ENCODE data around the gene ESPL1. TPM values are rescaled to one million over a fixed set of nuclear protein-coding genes. Genes with fewer than 3 reads are reported as not detected.

The ESPL1 gene
- total and polyA plus RNA-seq, 4 donors: 2.8 to 19.3 (median 3.7) TPM

- no peaks in the 10 kb centered on the region for H3K9me3 ChIP-seq (ENCODE audit: control insufficient read depth in 4 of 4, low read length in 3 of 4)
- WGBS: 77% methylated on average over 3 of the region's 3 CpGs
- no peak overlapping the region for H3K9ac ChIP-seq (ENCODE audit: low read depth in 1 of 2, low read length in 2 of 2)
- no peak for DNase-seq (ENCODE audit: low spot score)
- peaks cover 0 to 5% (median 0%) of the 10 kb centered on the region in 4 donors for H3K27me3 ChIP-seq (ENCODE audit: control insufficient read depth in 4 of 4, insufficient read depth in 4 of 4, low read length in 3 of 4)
- TF ChIP-seq JUND (IDR thresholded peaks at IDR 0.05) (no peak), RAD21 (IDR thresholded peaks at IDR 0.05) (no peak), ATF3 (IDR thresholded peaks at IDR 0.05) (no peak), YY1 (IDR thresholded peaks at IDR 0.05) (no peak), MAX (IDR thresholded peaks at IDR 0.05) (no peak), RXRA (IDR thresholded peaks at IDR 0.05) (no peak), TAF1 (conservative IDR thresholded peaks at IDR 0.05) (no peak), HNF4G (IDR thresholded peaks at IDR 0.05) (no peak), HNF4A (conservative IDR thresholded peaks at IDR 0.05) (no peak)
- no peaks in the 10 kb centered on the region for H3K36me3 ChIP-seq (ENCODE audit: control insufficient read depth in 4 of 4, insufficient read depth in 3 of 4, low read depth in 1 of 4, low read length in 3 of 4)
- H3K4me3 ChIP-seq (ENCODE audit: low read depth in 1 of 3, low read length in 3 of 3): no peak overlapping the region
- H3K4me1 ChIP-seq (ENCODE audit: control insufficient read depth in 4 of 4, insufficient read depth in 4 of 4, low read length in 3 of 4): no peaks in the 10 kb centered on the region
- H3K27ac ChIP-seq (ENCODE audit: low read depth in 1 of 2, low read length in 2 of 2): no peak overlapping the region
Observed at GRCh38 chr12:53245286-53245685, 22.8 kb upstream of the ESPL1 start.

GRCh38 chr12:53251477-53252348 is 16.4 kb upstream of the ESPL1 start:
- no peaks in the 10 kb centered on the region for H3K36me3 ChIP-seq (ENCODE audit: control insufficient read depth in 4 of 4, insufficient read depth in 3 of 4, low read depth in 1 of 4, low read length in 3 of 4)
- peak; percentile 89 for DNase-seq (ENCODE audit: low spot score)
- peak overlapping the region; percentile 74 to 94 (median 86) for H3K4me3 ChIP-seq (ENCODE audit: low read depth in 1 of 3, low read length in 3 of 3)
- peak overlapping the region; percentile 60 to 84 for H3K9ac ChIP-seq (ENCODE audit: low read depth in 1 of 2, low read length in 2 of 2)
- peak overlapping the region; percentile 72 to 90 for H3K27ac ChIP-seq (ENCODE audit: low read depth in 1 of 2, low read length in 2 of 2)
- peak; percentile 95 for TF ChIP-seq YY1 (IDR thresholded peaks at IDR 0.05)
- peak; percentile 64 to 67 for TF ChIP-seq RAD21 (IDR thresholded peaks at IDR 0.05)
- no peak for TF ChIP-seq FOXA1 (IDR thresholded peaks at IDR 0.05)
- peaks cover 8 to 20% (median 16%) of the 10 kb centered on the region in 4 donors for H3K4me1 ChIP-seq (ENCODE audit: control insufficient read depth in 4 of 4, insufficient read depth in 4 of 4, low read length in 3 of 4)
- H3K27me3 ChIP-seq (ENCODE audit: control insufficient read depth in 4 of 4, insufficient read depth in 4 of 4, low read length in 3 of 4): no peaks in the 10 kb centered on the region
- H3K9me3 ChIP-seq (ENCODE audit: control insufficient read depth in 4 of 4, low read length in 3 of 4): no peaks in the 10 kb centered on the region
- WGBS: 1% methylated on average over 51 of the region's 51 CpGs

GRCh38 chr12:53252349-53252916 is 15.7 kb upstream of the ESPL1 start:
- peak overlapping the region; percentile 72 to 90 for H3K27ac ChIP-seq (ENCODE audit: low read depth in 1 of 2, low read length in 2 of 2)
- H3K27me3 ChIP-seq (ENCODE audit: control insufficient read depth in 4 of 4, insufficient read depth in 4 of 4, low read length in 3 of 4): no peaks in the 10 kb centered on the region
- H3K9ac ChIP-seq (ENCODE audit: low read depth in 1 of 2, low read length in 2 of 2): peak overlapping the region; percentile 60 to 74
- H3K4me3 ChIP-seq (ENCODE audit: low read depth in 1 of 3, low read length in 3 of 3): peak overlapping the region; percentile 74 to 94 (median 86)
- DNase-seq (ENCODE audit: low spot score): no peak
- no peaks in the 10 kb centered on the region for H3K36me3 ChIP-seq (ENCODE audit: control insufficient read depth in 4 of 4, insufficient read depth in 3 of 4, low read depth in 1 of 4, low read length in 3 of 4)
- 20% methylated on average over 19 of the region's 19 CpGs for WGBS
- no peak for TF ChIP-seq RXRA (IDR thresholded peaks at IDR 0.05)
- TF ChIP-seq SP1 (IDR thresholded peaks at IDR 0.05): no peak
- TF ChIP-seq CTCF (IDR thresholded peaks at IDR 0.05; ENCODE audit: low read depth, low read length, missing input control): no peak
- TF ChIP-seq MAX (IDR thresholded peaks at IDR 0.05): no peak
- no peak for TF ChIP-seq ATF3 (IDR thresholded peaks at IDR 0.05)
- no peak for TF ChIP-seq FOXA2 (IDR thresholded peaks at IDR 0.05)
- no peak for TF ChIP-seq REST (IDR thresholded peaks at IDR 0.05)
- no peak for TF ChIP-seq ZBTB33 (IDR thresholded peaks at IDR 0.05)
- peaks cover 8 to 20% (median 16%) of the 10 kb centered on the region in 4 donors for H3K4me1 ChIP-seq (ENCODE audit: control insufficient read depth in 4 of 4, insufficient read depth in 4 of 4, low read length in 3 of 4)
- no peaks in the 10 kb centered on the region for H3K9me3 ChIP-seq (ENCODE audit: control insufficient read depth in 4 of 4, low read length in 3 of 4)
